Spleen (tissue), 11 donors: Measurements from ENCODE around the gene KLC1. TPM values are rescaled to one million over a fixed set of nuclear protein-coding genes. Genes with fewer than 3 reads are reported as not detected.

Source experiments
- DNase-seq: peaks from one replicate; pipeline ENCODE4 v3.0.0-alpha.2; 2020
- H3K27ac ChIP-seq, 8 donors: fragments of 200-600 bp; sonication (generic) in 7 of 8; 1 replicate in 4 of 8; 2 replicates in 4 of 8; pipeline versions ENCODE4 v1.5.0 to v1.8.0; 2016 to 2021; ENCODE audit warnings: inconsistent platforms in 4 of 8, mild to moderate bottlenecking in 4 of 8, moderate library complexity in 1 of 8
- H3K27me3 ChIP-seq, 7 donors: fragments of 200-600 bp; sonication (generic) in 6 of 7; replicated peaks in 1 of 7; 1 replicate in 4 of 7; 2 replicates in 3 of 7; pipeline versions ENCODE4 v1.5.0 to v1.8.0; 2016 to 2021; ENCODE audit warnings: inconsistent platforms in 3 of 7, mild to moderate bottlenecking in 1 of 7
- H3K36me3 ChIP-seq, 6 donors: fragments of 200-600 bp; sonication (generic) in 5 of 6; 1 replicate in 4 of 6; 2 replicates in 2 of 6; pipeline versions ENCODE4 v1.5.0 to v1.8.0; 2016 to 2021; ENCODE audit warnings: inconsistent platforms in 2 of 6
- H3K4me1 ChIP-seq, 6 donors: fragments of 200-600 bp; sonication (generic) in 5 of 6; 1 replicate in 3 of 6; 2 replicates in 3 of 6; pipeline versions ENCODE4 v1.5.0 to v1.8.0; 2016 to 2021; ENCODE audit warnings: inconsistent platforms in 3 of 6
- H3K4me3 ChIP-seq, 8 donors: fragments of 200-600 bp; sonication (generic) in 7 of 8; 1 replicate in 4 of 8; 2 replicates in 4 of 8; pipeline versions ENCODE4 v1.5.0 to v1.8.0; 2016 to 2021; ENCODE audit warnings: inconsistent platforms in 4 of 8, mild to moderate bottlenecking in 4 of 8, moderate library complexity in 2 of 8
- H3K9me3 ChIP-seq, 8 donors: fragments of 200-600 bp; sonication (generic) in 7 of 8; 1 replicate in 4 of 8; 2 replicates in 4 of 8; pipeline versions ENCODE4 v1.5.0 to v1.8.0; 2016 to 2021; ENCODE audit warnings: inconsistent platforms in 4 of 8
- POLR2A ChIP-seq, 3 donors: fragments of 450-650 bp; IDR thresholded peaks; one replicate each; pipeline ENCODE4 v1.5.1; 2017; ENCODE audit warnings: antibody characterized with exemption in 3 of 3, mild to moderate bottlenecking in 1 of 3
- POLR2AphosphoS5 ChIP-seq, 3 donors: sonication (generic); formaldehyde crosslinking; IDR thresholded peaks; one replicate each; pipeline ENCODE4 v1.5.1; 2017; ENCODE audit warnings: antibody characterized with exemption in 3 of 3
- WGBS, 5 donors: extraction: QIAGEN DNeasy Blood & Tissue Kit in 3 of 5; methylation state at CpG; one replicate each; pipeline versions ENCODE4 v1.1.5 to v1.1.7; 2013 to 2018; 5-methylcytosine and 5-hydroxymethylcytosine counted together
- intact Hi-C: fragments of 100-400 bp; cut with DNase I; formaldehyde crosslinking; loops from one replicate; pipeline ENCODE4 v1.15.0; 2023; ENCODE audit warnings: low total_unique reads
- polyA plus RNA-seq, 3 donors: library from polyadenylated mRNA; stranded (reverse); fragments of 200-250 nt; gene quantifications; one replicate each; pipeline ENCODE4 v1.2.1, GENCODE V29; 2013
- total RNA-seq, 7 donors: library from RNA; depleted of rRNA in 3 of 7; stranded (reverse); fragments of >200 nt in 3 of 7; fragmentation: NEBNext Ultra II Directional in 4 of 7; extraction: Animal tissue kit (Norgen Biotek cat#: 25700) in 4 of 7; gene quantifications; one replicate each; pipeline versions ENCODE4 v1.1.0 to v1.2.1, GENCODE V29; 2016 to 2021
- TF ChIP-seq, protein P1 (sequence below), 11 experiments: fragments of 200-600 bp in 7 of 11; fragments of 450-650 bp in 4 of 11; sonication (generic) in 4 of 11; IDR thresholded peaks in 8 of 11; conservative IDR thresholded peaks in 3 of 11; 1 replicate in 7 of 11; 2 replicates in 4 of 11; pipeline versions ENCODE4 v1.4.0 to v1.8.0; 2016 to 2021; ENCODE audit warnings: antibody characterized with exemption in 11 of 11, inconsistent platforms in 4 of 11, mild to moderate bottlenecking in 1 of 11
- donor health status: healthy with polysubstance abuse.
- donor health status: DM: no; HTN: no; CAD: no; lungs with moderate emphysema.
- donor health status: DM: no; HTN: no; CAD: no.
- donor health status: Bipolar disorder and iron deficiency.
- donor health status: healthy.
- donor health status: DM: no; HTN: no; CAD: no.
- donor health status: DM: yes; HTN: yes; CAD: no.

Gene KLC1
- total and polyA plus RNA-seq, 10 donors, result 54.1 to 333 (median 226) TPM

- intact Hi-C loops, result loop anchor here (10.0 kb wide), 1 partner anchor 111 kb away; no protein-coding TSS in a partner anchor
- no peak overlapping the region for H3K4me3 ChIP-seq
- peaks cover 18 to 55% (median 30%) of the 10 kb centered on the region in 6 donors for H3K4me1 ChIP-seq
- no peaks in the 10 kb centered on the region for H3K27me3 ChIP-seq
- no peaks in the 10 kb centered on the region for H3K9me3 ChIP-seq
- H3K27ac ChIP-seq, result peak overlapping the region in 1 of 8 donors; percentile 10
- 88 to 95% (median 92%) methylated on average over 23 of the region's 23 CpGs for WGBS, 5 donors
- no peak for DNase-seq
- TF ChIP-seq POLR2A (IDR thresholded peaks at IDR 0.05) (no peak), POLR2AphosphoS5 (IDR thresholded peaks at IDR 0.05) (peak in 2 of 3 donors; percentile 32 to 36)
- peaks cover 6 to 100% (median 72%) of the 10 kb centered on the region in 6 donors for H3K36me3 ChIP-seq
Observed at GRCh38 chr14:103685276-103686211, 56.5 kb downstream of the KLC1 start.

- intact Hi-C loops, result loop anchor here (10.0 kb wide), 1 partner anchor 112 kb away; no protein-coding TSS in a partner anchor
- Histone ChIP-seq H3K36me3 (peaks cover 6 to 99% (median 61%) of the 10 kb centered on the region in 6 donors), H3K27ac (peak overlapping the region in 6 of 8 donors; percentile 4 to 78 (median 22)), H3K4me1 (peaks cover 24 to 65% (median 40%) of the 10 kb centered on the region in 6 donors), H3K4me3 (no peak overlapping the region), H3K9me3 (no peaks in the 10 kb centered on the region), H3K27me3 (no peaks in the 10 kb centered on the region)
- no peak for DNase-seq
- TF ChIP-seq, protein P1, sequence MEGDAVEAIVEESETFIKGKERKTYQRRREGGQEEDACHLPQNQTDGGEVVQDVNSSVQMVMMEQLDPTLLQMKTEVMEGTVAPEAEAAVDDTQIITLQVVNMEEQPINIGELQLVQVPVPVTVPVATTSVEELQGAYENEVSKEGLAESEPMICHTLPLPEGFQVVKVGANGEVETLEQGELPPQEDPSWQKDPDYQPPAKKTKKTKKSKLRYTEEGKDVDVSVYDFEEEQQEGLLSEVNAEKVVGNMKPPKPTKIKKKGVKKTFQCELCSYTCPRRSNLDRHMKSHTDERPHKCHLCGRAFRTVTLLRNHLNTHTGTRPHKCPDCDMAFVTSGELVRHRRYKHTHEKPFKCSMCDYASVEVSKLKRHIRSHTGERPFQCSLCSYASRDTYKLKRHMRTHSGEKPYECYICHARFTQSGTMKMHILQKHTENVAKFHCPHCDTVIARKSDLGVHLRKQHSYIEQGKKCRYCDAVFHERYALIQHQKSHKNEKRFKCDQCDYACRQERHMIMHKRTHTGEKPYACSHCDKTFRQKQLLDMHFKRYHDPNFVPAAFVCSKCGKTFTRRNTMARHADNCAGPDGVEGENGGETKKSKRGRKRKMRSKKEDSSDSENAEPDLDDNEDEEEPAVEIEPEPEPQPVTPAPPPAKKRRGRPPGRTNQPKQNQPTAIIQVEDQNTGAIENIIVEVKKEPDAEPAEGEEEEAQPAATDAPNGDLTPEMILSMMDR (IDR thresholded peaks at IDR 0.05 in 8 of 11, conservative IDR thresholded peaks at IDR 0.05 in 3 of 11), result no peak
- TF ChIP-seq POLR2AphosphoS5 (IDR thresholded peaks at IDR 0.05), result peak in 2 of 3 donors; percentile 17 to 25
- TF ChIP-seq POLR2A (IDR thresholded peaks at IDR 0.05), result no peak
- 66 to 79% (median 76%) methylated on average over 19 of the region's 19 CpGs for WGBS, 5 donors
Observed at GRCh38 chr14:103686831-103687485, 57.9 kb downstream of the KLC1 start.

DNA sequence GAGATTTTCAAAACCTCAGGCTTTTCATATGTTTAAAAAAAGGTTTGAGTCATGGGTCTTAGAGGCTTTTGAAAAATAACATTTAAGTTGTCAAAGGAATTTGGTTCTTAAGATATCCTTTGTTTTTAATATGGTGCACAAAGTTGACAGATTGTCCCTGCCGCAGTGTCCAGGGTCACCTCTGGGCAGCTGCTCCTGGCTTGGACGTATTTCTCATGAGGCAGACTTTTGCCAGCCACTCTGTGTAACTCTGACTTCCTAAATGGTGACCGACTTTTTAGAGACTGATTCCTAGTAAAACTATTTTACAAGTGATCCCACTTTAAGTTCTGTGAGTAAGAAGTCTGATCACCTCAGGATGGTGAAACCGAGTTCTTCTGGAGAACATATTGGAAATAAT lies 58.7 kb downstream of the KLC1 start:
- no peak for DNase-seq
- H3K27ac ChIP-seq, result peak overlapping the region in 6 of 8 donors; percentile 11 to 78 (median 58)
- TF ChIP-seq, protein P1 (IDR thresholded peaks at IDR 0.05 in 8 of 11, conservative IDR thresholded peaks at IDR 0.05 in 3 of 11), result no peak
- TF ChIP-seq POLR2A (IDR thresholded peaks at IDR 0.05), result no peak
- no peak for TF ChIP-seq POLR2AphosphoS5 (IDR thresholded peaks at IDR 0.05)
- H3K4me1 ChIP-seq, result peaks cover 24 to 72% (median 47%) of the 10 kb centered on the region in 6 donors
- H3K36me3 ChIP-seq, result peaks cover 6 to 99% (median 61%) of the 10 kb centered on the region in 6 donors
- H3K27me3 ChIP-seq, result no peaks in the 10 kb centered on the region
- intact Hi-C loops, result loop anchor here (10.0 kb wide), 1 partner anchor 113 kb away; no protein-coding TSS in a partner anchor
- 83 to 90% (median 90%) methylated on average over 4 of the region's 4 CpGs for WGBS, 5 donors
- no peak overlapping the region for H3K4me3 ChIP-seq
- no peaks in the 10 kb centered on the region for H3K9me3 ChIP-seq

DNA sequence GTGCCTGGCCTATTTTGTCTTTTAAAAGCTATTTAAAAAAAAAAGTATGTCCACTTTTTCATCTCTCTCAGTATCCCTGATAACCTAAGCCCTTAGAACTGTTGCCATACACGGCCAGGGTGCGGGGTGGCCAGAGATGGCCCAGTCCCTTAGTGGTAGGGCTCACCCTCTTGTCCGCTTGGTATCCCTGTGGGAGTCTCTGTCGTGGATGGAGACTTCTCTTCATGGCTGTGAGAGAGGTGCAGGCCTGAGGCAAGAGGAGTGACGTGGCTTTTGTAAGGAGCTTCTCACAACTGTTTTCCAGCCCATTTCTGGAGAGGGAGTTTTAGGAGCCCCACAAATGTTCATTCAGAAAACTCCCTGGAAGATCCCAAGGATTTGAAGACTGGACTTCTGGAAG lies 59.4 kb downstream of the KLC1 start:
- Histone ChIP-seq H3K27me3 (no peaks in the 10 kb centered on the region), H3K4me1 (peaks cover 24 to 80% (median 51%) of the 10 kb centered on the region in 6 donors), H3K4me3 (no peak overlapping the region), H3K9me3 (no peaks in the 10 kb centered on the region), H3K27ac (peak overlapping the region in 6 of 8 donors; percentile 15 to 78 (median 73)), H3K36me3 (peaks cover 3 to 99% (median 61%) of the 10 kb centered on the region in 6 donors)
- TF ChIP-seq, protein P1 (IDR thresholded peaks at IDR 0.05 in 8 of 11, conservative IDR thresholded peaks at IDR 0.05 in 3 of 11), result no peak
- TF ChIP-seq POLR2AphosphoS5 (IDR thresholded peaks at IDR 0.05) (no peak), POLR2A (IDR thresholded peaks at IDR 0.05) (no peak)
- no peak for DNase-seq
- 86 to 97% (median 94%) methylated on average over 5 of the region's 5 CpGs for WGBS, 5 donors
- intact Hi-C loops, result loop anchor here (10.0 kb wide), 1 partner anchor 114 kb away; no protein-coding TSS in a partner anchor
